HEK293T (cell line): Measurements from ENCODE around the gene CTBP1.

ENCODE experiments used
- CTCF ChIA-PET: fragments of 350-600 bp; formaldehyde crosslinking; extraction: SDS; loops from one replicate; lab custom pipeline; 2021; ENCODE audit warnings: antibody characterized with exemption, inconsistent platforms; lab: Yijun Ruan, JAX
- POLR2A ChIA-PET: fragments of 350-600 bp; formaldehyde crosslinking; extraction: SDS; loops from one replicate; lab custom pipeline; 2020; ENCODE audit warnings: antibody characterized with exemption, inconsistent platforms; lab: Yijun Ruan, JAX
- DNase-seq: peaks from one replicate; pipeline ENCODE4 v3.0.0; 2012; ENCODE audit warnings: mixed read lengths; ENCODE audit errors: extremely low spot score
- ARNT ChIP-seq: fragments of 450-650 bp; IDR thresholded peaks from 2 replicates; pipeline ENCODE4 v1.6.1; 2017; ENCODE audit warnings: mild to moderate bottlenecking
- BHLHE40 ChIP-seq: fragments of 450-650 bp; IDR thresholded peaks from 2 replicates; pipeline ENCODE4 v1.6.1; 2016; ENCODE audit warnings: mild to moderate bottlenecking, moderate library complexity, borderline replicate concordance
- CTBP1 ChIP-seq: fragments of 450-650 bp; IDR thresholded peaks from 2 replicates; pipeline ENCODE4 v1.6.1; 2016; ENCODE audit warnings: borderline replicate concordance
- ELF4 ChIP-seq: fragments of 450-650 bp; IDR thresholded peaks from 2 replicates; pipeline ENCODE4 v1.6.1; 2017; ENCODE audit warnings: antibody characterized with exemption
- FOXA1 ChIP-seq: fragments of 450-650 bp; IDR thresholded peaks from 2 replicates; pipeline ENCODE4 v1.6.1; 2016; ENCODE audit warnings: mild to moderate bottlenecking
- FOXK2 ChIP-seq: fragments of 450-650 bp; IDR thresholded peaks from 2 replicates; pipeline ENCODE4 v1.6.1; 2016; ENCODE audit warnings: mild to moderate bottlenecking
- FOXM1 ChIP-seq: fragments of 450-650 bp; IDR thresholded peaks from 2 replicates; pipeline ENCODE4 v1.6.1; 2017; ENCODE audit warnings: mild to moderate bottlenecking, borderline replicate concordance
- HDGF ChIP-seq: fragments of 450-650 bp; IDR thresholded peaks from 2 replicates; pipeline ENCODE4 v1.6.1; 2017; ENCODE audit warnings: antibody characterized with exemption, borderline replicate concordance
- L3MBTL2 ChIP-seq: fragments of 450-650 bp; conservative IDR thresholded peaks from 2 replicates; pipeline ENCODE4 v1.6.1; 2016; ENCODE audit warnings: mild to moderate bottlenecking
- LEF1 ChIP-seq: fragments of 450-650 bp; IDR thresholded peaks from 2 replicates; pipeline ENCODE4 v1.6.1; 2017; ENCODE audit warnings: mild to moderate bottlenecking, borderline replicate concordance
- NFRKB ChIP-seq: fragments of 450-650 bp; IDR thresholded peaks from 2 replicates; pipeline ENCODE4 v1.6.1; 2016; ENCODE audit warnings: mild to moderate bottlenecking, moderate library complexity
- SP1 ChIP-seq: fragments of 450-650 bp; IDR thresholded peaks from 2 replicates; pipeline ENCODE4 v1.6.1; 2017
- SUZ12 ChIP-seq: fragments of 450-650 bp; IDR thresholded peaks from 2 replicates; pipeline ENCODE4 v1.6.1; 2016; ENCODE audit warnings: mild to moderate bottlenecking
- TARDBP ChIP-seq: fragments of 450-650 bp; IDR thresholded peaks from 2 replicates; pipeline ENCODE4 v1.6.1; 2016
- ZNF384 ChIP-seq: fragments of 450-650 bp; IDR thresholded peaks from 2 replicates; pipeline ENCODE4 v1.6.1; 2016
- TF ChIP-seq, protein P1 (sequence below): fragments of 450-650 bp; IDR thresholded peaks from 2 replicates; pipeline ENCODE4 v1.6.1; 2016

Gene CTBP1

GRCh38 chr4:1285151-1285789 is 36.3 kb upstream of the CTBP1 start:
- TF ChIP-seq BHLHE40: no peak
- no peak for TF ChIP-seq L3MBTL2
- no peak for TF ChIP-seq FOXM1
- no peak for TF ChIP-seq SP1
- no peak for TF ChIP-seq ELF4
- TF ChIP-seq SUZ12: no peak
- TF ChIP-seq, protein P1, sequence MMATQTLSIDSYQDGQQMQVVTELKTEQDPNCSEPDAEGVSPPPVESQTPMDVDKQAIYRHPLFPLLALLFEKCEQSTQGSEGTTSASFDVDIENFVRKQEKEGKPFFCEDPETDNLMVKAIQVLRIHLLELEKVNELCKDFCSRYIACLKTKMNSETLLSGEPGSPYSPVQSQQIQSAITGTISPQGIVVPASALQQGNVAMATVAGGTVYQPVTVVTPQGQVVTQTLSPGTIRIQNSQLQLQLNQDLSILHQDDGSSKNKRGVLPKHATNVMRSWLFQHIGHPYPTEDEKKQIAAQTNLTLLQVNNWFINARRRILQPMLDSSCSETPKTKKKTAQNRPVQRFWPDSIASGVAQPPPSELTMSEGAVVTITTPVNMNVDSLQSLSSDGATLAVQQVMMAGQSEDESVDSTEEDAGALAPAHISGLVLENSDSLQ: no peak
- TF ChIP-seq ARNT: no peak
- no peak for TF ChIP-seq TARDBP
- no peak for TF ChIP-seq ZNF384
- TF ChIP-seq NFRKB: no peak
- no peak for TF ChIP-seq CTBP1
- TF ChIP-seq LEF1: no peak
- TF ChIP-seq FOXK2: no peak
- no peak for TF ChIP-seq HDGF
- ChIA-PET CTCF (no interaction called here), POLR2A (interaction anchor here (1.2 to 1.3 kb wide), 2 partner anchors 36 to 62 kb away, joined by 4 to 5 read pairs; partner anchors contain the start of gene UVSSA)
- DNase-seq: no peak

- TF ChIP-seq, protein P1: no peak
- TF ChIP-seq SUZ12 (no peak), SP1 (no peak)
- ChIA-PET CTCF (interaction anchor here (0.6 kb wide), 1 partner anchor 155 kb away, joined by 3 read pairs; no protein-coding TSS in a partner anchor), POLR2A (no interaction called here)
- no peak for DNase-seq
Measured at GRCh38 chr4:1283711-1284110, 34.8 kb upstream of the CTBP1 start.

- no peak for DNase-seq
- ChIA-PET POLR2A (interaction anchor here (0.5 to 0.9 kb wide), 2 partner anchors 10 kb away, joined by 3 read pairs; partner anchors contain the start of gene MAEA), CTCF (no interaction called here)
- TF ChIP-seq NFRKB (no peak), SUZ12 (no peak), FOXM1 (no peak), LEF1 (no peak), BHLHE40 (no peak), TARDBP (no peak), ARNT (no peak), L3MBTL2 (no peak), HDGF (no peak), ELF4 (no peak), SP1 (no peak), FOXK2 (no peak), ZNF384 (no peak)
- TF ChIP-seq, protein P1: no peak
Measured at GRCh38 chr4:1279253-1279652, 30.3 kb upstream of the CTBP1 start.

- CTCF ChIA-PET: no interaction called here
- no peak for TF ChIP-seq ZNF384
- TF ChIP-seq HDGF: no peak
- TF ChIP-seq NFRKB: no peak
- TF ChIP-seq FOXA1: no peak
- TF ChIP-seq TARDBP: no peak
- no peak for TF ChIP-seq LEF1
- no peak for TF ChIP-seq SP1
- TF ChIP-seq SUZ12: no peak
- no peak for TF ChIP-seq FOXK2
- TF ChIP-seq CTBP1: no peak
- TF ChIP-seq, protein P1: no peak
- TF ChIP-seq ELF4: no peak
- TF ChIP-seq BHLHE40: no peak
- no peak for TF ChIP-seq FOXM1
- no peak for TF ChIP-seq L3MBTL2
- TF ChIP-seq ARNT: no peak
- DNase-seq: no peak
- POLR2A ChIA-PET: no interaction called here
Measured at GRCh38 chr4:1277667-1278665, 29.0 kb upstream of the CTBP1 start.

GRCh38 chr4:1276984-1277383 is 28.1 kb upstream of the CTBP1 start:
- no peak for DNase-seq
- TF ChIP-seq LEF1 (no peak), NFRKB (no peak), L3MBTL2 (no peak), FOXK2 (no peak), ARNT (no peak), SUZ12 (no peak), TARDBP (no peak), FOXM1 (no peak), CTBP1 (no peak), SP1 (no peak)
- TF ChIP-seq, protein P1: no peak
- CTCF ChIA-PET: interaction anchor here (0.6 kb wide), 1 partner anchor 9 kb away, joined by 3 read pairs; no protein-coding TSS in a partner anchor
- POLR2A ChIA-PET: no interaction called here
